IMR-90 (cell line): Measurements from ENCODE around the gene CMKLR1.

Experiments
- BHLHE40 ChIP-seq: fragments of 150-350 bp; IDR thresholded peaks from 2 replicates; pipeline ENCODE4 v1.6.1; 2016; ENCODE audit warnings: mild to moderate bottlenecking, low read depth, low read length
- CEBPB ChIP-seq: IDR thresholded peaks from 2 replicates; pipeline ENCODE4 v1.6.1; 2012; ENCODE audit warnings: low read depth, low read length, improper control_type of control experiment
- CHD1 ChIP-seq: IDR thresholded peaks from 2 replicates; pipeline ENCODE4 v1.6.1; 2012; ENCODE audit warnings: low read depth, low read length, improper control_type of control experiment
- FOS ChIP-seq: fragments of 150-350 bp; IDR thresholded peaks from 2 replicates; pipeline ENCODE4 v1.6.1; 2016; ENCODE audit warnings: low read depth, low read length
- MAZ ChIP-seq: IDR thresholded peaks from 2 replicates; pipeline ENCODE4 v1.6.1; 2012; ENCODE audit warnings: low read depth, mild to moderate bottlenecking, low read length, improper control_type of control experiment, moderate library complexity, borderline replicate concordance
- POLR2A ChIP-seq: IDR thresholded peaks from 2 replicates; pipeline ENCODE4 v1.6.1; 2012; ENCODE audit warnings: mild to moderate bottlenecking, low read depth, low read length
- RAD21 ChIP-seq: IDR thresholded peaks from 2 replicates; pipeline ENCODE4 v1.6.1; 2012; ENCODE audit warnings: low read length, improper control_type of control experiment
- RFX5 ChIP-seq: IDR thresholded peaks from 2 replicates; pipeline ENCODE4 v1.8.0; 2012; ENCODE audit warnings: low read depth, mild to moderate bottlenecking, low read length, moderate library complexity
- SMC3 ChIP-seq: fragments of 150-350 bp; IDR thresholded peaks from 2 replicates; pipeline ENCODE4 v1.6.1; 2016; ENCODE audit warnings: low read depth, mild to moderate bottlenecking, antibody characterized with exemption, low read length, moderate library complexity
- TF ChIP-seq, protein P1 (sequence below): fragments of 150-350 bp; IDR thresholded peaks from 2 replicates; pipeline ENCODE4 v1.6.1; 2016; ENCODE audit warnings: low read depth, mild to moderate bottlenecking, low read length, moderate library complexity, borderline replicate concordance
- TF ChIP-seq, protein P2 (sequence below): conservative IDR thresholded peaks from 2 replicates; pipeline ENCODE4 v1.5.1; 2012; ENCODE audit warnings: mild to moderate bottlenecking, low read depth, low read length, improper control_type of control experiment
- TF ChIP-seq, protein P3 (sequence below): fragments of 150-350 bp; IDR thresholded peaks from 2 replicates; pipeline ENCODE4 v1.6.1; 2017; ENCODE audit warnings: mild to moderate bottlenecking, antibody characterized with exemption, low read length, low read depth

DNA sequence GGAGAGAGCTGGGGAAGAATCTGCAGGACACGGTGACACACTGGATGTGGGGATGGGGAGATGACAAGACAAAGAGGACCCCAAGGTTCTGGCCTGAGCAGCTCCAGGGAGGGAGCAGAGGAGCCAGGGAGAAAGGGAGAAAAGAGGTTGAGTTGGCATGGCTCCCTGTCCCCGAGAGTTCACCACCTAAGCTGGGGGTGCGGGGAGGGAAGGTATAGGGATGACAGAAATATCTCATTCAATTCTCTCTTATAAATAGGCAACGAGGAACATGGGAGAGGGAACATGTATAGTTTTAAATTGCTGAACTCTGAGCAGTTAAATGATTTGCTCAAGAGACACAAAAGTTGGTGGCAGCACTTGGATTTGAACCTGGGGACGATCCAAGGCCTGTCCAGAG is 85.1 kb downstream of the CMKLR1 start:
- no peak for TF ChIP-seq RAD21
- TF ChIP-seq, protein P1, sequence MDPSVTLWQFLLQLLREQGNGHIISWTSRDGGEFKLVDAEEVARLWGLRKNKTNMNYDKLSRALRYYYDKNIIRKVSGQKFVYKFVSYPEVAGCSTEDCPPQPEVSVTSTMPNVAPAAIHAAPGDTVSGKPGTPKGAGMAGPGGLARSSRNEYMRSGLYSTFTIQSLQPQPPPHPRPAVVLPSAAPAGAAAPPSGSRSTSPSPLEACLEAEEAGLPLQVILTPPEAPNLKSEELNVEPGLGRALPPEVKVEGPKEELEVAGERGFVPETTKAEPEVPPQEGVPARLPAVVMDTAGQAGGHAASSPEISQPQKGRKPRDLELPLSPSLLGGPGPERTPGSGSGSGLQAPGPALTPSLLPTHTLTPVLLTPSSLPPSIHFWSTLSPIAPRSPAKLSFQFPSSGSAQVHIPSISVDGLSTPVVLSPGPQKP, result no peak
- TF ChIP-seq, protein P2, sequence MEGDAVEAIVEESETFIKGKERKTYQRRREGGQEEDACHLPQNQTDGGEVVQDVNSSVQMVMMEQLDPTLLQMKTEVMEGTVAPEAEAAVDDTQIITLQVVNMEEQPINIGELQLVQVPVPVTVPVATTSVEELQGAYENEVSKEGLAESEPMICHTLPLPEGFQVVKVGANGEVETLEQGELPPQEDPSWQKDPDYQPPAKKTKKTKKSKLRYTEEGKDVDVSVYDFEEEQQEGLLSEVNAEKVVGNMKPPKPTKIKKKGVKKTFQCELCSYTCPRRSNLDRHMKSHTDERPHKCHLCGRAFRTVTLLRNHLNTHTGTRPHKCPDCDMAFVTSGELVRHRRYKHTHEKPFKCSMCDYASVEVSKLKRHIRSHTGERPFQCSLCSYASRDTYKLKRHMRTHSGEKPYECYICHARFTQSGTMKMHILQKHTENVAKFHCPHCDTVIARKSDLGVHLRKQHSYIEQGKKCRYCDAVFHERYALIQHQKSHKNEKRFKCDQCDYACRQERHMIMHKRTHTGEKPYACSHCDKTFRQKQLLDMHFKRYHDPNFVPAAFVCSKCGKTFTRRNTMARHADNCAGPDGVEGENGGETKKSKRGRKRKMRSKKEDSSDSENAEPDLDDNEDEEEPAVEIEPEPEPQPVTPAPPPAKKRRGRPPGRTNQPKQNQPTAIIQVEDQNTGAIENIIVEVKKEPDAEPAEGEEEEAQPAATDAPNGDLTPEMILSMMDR, result no peak
- no peak for TF ChIP-seq POLR2A
- no peak for TF ChIP-seq CEBPB
- TF ChIP-seq, protein P3, sequence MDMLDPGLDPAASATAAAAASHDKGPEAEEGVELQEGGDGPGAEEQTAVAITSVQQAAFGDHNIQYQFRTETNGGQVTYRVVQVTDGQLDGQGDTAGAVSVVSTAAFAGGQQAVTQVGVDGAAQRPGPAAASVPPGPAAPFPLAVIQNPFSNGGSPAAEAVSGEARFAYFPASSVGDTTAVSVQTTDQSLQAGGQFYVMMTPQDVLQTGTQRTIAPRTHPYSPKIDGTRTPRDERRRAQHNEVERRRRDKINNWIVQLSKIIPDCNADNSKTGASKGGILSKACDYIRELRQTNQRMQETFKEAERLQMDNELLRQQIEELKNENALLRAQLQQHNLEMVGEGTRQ, result no peak
- TF ChIP-seq BHLHE40, result no peak
- no peak for TF ChIP-seq MAZ
- TF ChIP-seq FOS, result no peak
- TF ChIP-seq CHD1, result no peak
- TF ChIP-seq SMC3, result no peak
- no peak for TF ChIP-seq RFX5
